AG09309 (cell line): ENCODE measurements around the gene MRS2.
"Not testable (repeated sequence)": the region's sequence is repeated elsewhere in the genome, so short reads cannot be mapped to it uniquely, and the experiment has no call there.

Experiments used
- DNase-seq: peaks from one replicate; pipeline ENCODE4 v3.0.0-alpha.2; 2010; ENCODE audit warnings: low read depth
- H3K4me3 ChIP-seq: 2 replicates; pipeline ENCODE4 v1.5.1; 2011; ENCODE audit warnings: mild to moderate bottlenecking, low read depth, low read length, moderate library complexity; ENCODE audit not compliant: control insufficient read depth
- CTCF ChIP-seq: IDR thresholded peaks from 2 replicates; pipeline ENCODE4 v1.5.1; 2011; ENCODE audit warnings: mild to moderate bottlenecking, low read depth, low read length, inconsistent platforms; ENCODE audit not compliant: insufficient read depth, control insufficient read depth; ENCODE audit errors: missing control alignments

MRS2 gene

GRCh38 chr6:24403501-24403824, 727 bp downstream of the MRS2 start:
- DNase-seq = no peak
- H3K4me3 ChIP-seq = peak overlapping the region; percentile 68

GRCh38 chr6:24405262-24405661, 2.5 kb downstream of the MRS2 start:
- no peak for TF ChIP-seq CTCF
- no peak overlapping the region for H3K4me3 ChIP-seq
- DNase-seq = no peak

More at GRCh38 chr6:24403501-24403824, 727 bp downstream of the MRS2 start:
- TF ChIP-seq CTCF = no peak

- no peak for TF ChIP-seq CTCF
- DNase-seq = no peak
- no peak overlapping the region for H3K4me3 ChIP-seq
Measured at GRCh38 chr6:24408719-24409410, 6.1 kb downstream of the MRS2 start.

- DNase-seq = no peak
- no peak overlapping the region for H3K4me3 ChIP-seq
- no peak for TF ChIP-seq CTCF
Measured at GRCh38 chr6:24410622-24411021, 7.9 kb downstream of the MRS2 start.

GRCh38 chr6:24412294-24412693, 9.6 kb downstream of the MRS2 start:
- no peak for DNase-seq
- TF ChIP-seq CTCF = no peak
- H3K4me3 ChIP-seq = no peak overlapping the region

GRCh38 chr6:24414531-24414930, 11.8 kb downstream of the MRS2 start:
- not testable (repeated sequence) for DNase-seq, H3K4me3 ChIP-seq

- no peak overlapping the region for H3K4me3 ChIP-seq
- DNase-seq = no peak
- TF ChIP-seq CTCF = no peak
Measured at GRCh38 chr6:24415753-24416152, 13.0 kb downstream of the MRS2 start.
